NCI-H2107 treated with DMSO at 0.1 percent for 48 hours (cell line): ENCODE measurements around the gene S100Z.

ENCODE experiments used
- DNase-seq: peaks from one replicate; lab custom pipeline; 2025; ENCODE audit not compliant: unreplicated experiment; lab: John Stamatoyannopoulos, UW

Gene S100Z

DNA sequence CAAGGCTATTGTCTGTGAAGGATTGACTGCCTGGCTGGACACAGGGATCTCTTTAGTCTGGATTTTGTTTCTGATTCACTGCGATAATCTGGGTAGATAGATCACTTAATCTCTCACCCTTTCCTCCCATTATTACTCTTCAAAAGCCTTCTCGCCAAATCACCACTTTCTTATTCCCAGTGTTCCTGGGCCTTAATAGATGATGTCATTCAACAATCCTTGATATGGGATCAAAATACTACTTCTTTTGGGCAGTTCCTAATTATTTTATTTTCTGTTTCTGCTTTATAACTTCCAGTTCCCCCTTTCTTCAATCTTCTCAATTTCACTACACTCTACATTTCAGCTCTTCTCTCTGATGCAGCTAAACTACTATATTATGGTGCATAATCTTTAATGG lies 96.3 kb downstream of the S100Z start:
- no peak for DNase-seq

DNA sequence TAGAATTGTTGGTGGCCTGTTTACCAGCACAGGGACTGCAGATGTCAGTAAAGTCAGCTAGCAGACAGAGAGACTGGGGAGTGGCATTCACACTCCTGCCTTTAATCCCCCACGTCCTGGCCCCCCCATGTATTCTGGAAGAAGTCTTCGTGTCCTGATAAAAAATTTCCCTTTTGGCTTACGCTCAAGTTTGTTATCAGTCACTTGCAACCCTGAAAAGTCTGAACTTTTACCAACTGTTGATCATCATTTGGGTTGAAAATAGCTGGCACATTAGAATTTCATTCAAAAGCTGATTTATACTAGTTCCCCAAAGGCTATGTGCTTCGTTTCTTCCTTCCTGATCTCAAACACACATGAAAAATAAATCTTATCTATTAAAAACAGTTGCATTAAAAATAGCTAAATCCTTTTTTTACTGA lies 97.3 kb downstream of the S100Z start:
- no peak for DNase-seq

- DNase-seq, result no peak
These were observed 103.2 kb downstream of the S100Z start, which contains the start of gene CRHBP for GRCh38 chr5:76952795-76953536. TSS of gene CRHBP (plus strand) at chr5:76953045. CDS start at chr5:76953135, 90 bp downstream.

DNA sequence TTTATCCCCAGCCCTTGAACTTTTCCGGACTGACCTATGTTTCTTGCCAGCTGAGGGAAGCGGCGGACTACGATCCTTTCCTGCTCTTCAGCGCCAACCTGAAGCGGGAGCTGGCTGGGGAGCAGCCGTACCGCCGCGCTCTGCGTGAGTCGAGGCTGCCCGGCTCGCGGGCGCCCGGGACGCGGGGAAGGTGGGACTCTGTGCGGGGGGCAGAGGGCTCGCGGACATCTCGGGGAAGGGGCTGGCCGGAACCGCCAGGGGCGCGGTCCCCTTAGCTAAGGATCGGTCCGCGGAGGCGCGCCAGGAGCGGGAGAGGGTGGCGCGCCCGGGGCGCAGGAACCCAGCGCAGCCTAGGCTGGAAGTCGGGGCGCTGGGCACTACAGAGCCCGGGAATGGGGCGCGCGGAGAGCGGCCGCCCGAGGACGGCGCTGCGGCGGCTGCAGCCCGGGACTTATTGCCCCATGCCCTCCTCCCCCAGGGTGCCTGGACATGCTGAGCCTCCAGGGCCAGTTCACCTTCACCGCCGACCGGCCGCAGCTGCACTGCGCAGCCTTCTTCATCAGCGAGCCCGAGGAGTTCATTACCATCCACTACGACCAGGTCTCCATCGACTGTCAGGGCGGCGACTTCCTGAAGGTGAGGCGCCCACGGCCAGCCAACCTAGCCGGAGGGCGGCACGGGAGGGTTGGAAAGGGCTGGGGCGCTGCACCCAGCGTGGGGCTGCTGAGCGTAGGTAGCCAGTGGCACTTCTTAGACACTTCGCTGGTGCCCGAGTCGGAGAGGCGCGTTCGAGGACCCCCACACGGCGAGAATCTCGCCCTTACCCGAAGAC lies 104.0 kb downstream of the S100Z start:
- no peak for DNase-seq

DNA sequence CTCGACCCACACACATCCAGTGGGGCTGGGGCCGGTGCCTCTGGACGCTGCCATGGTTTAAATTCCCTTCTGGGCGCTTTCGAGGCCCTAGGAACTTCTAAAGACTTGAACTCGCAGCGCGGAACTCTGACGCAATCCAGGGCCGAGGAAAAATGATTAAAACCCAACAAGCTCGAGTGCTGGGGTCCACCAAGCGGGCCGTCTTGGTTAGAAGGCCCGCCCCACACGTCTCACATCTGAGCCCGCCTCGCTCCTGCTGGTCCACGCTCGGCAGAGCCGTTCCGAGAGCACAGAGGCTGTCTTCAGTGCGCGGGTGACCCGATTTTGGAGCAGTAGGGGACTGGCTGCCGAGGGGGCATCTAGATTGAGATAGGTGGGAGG lies 104.6 kb downstream of the S100Z start:
- no peak for DNase-seq

DNA sequence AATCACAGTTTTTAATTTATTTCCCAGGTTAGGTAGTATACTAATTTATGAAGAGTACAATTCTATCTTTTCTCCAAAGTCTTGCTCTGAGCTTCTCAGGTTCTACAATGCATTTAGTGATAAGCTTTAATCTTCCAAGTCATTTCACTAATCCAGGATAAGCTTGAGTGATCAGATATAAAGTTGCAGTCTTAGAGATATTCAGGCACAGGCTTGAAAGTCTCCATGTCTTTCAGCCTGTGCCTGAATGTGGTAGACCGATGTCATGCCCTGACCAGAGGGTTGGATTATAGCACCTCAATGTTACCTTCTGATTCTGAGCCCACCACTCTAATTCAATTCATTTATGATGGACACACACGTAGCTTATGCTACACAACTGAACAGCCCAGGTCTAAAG lies 106.2 kb downstream of the S100Z start:
- no peak for DNase-seq

DNA sequence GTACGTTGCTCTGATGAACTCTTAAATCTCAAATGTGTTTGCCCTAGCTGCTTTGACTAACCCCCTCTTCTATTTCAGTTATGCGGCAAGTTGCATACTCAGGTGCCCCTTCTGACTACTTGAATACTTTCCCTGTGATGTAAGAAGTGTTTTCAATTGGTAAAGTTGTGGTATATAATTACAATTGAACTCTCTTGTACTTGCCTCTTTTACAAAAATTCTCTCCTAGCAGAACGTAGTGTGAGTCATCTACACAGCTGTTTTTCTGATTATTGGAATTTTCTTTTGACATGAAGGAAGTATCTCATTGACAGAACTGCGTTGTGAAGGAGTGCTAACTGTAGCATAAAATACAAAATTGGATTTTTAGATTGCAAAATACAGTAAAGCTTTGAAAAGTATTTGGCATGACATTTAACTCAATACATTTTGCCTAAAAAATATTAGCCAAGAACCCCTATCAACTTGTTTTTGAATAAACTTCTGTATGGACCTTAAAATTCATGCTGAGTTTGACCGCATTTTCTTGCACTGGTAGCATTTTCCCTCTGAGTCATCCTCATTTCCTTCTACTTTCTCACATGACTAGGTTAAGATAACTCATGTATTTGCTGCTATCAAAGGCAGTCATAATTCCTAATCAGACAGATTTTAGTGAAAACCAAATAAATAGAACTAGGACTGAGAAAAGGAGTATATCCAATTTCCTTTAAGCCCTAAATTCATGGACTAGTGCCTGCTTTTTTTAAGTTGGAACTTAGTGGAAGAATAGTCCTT lies 109.4 kb downstream of the S100Z start:
- no peak for DNase-seq

- DNase-seq, result peak; percentile 4
These were observed 110.3 kb downstream of the S100Z start for GRCh38 chr5:76960004-76960625.

DNA sequence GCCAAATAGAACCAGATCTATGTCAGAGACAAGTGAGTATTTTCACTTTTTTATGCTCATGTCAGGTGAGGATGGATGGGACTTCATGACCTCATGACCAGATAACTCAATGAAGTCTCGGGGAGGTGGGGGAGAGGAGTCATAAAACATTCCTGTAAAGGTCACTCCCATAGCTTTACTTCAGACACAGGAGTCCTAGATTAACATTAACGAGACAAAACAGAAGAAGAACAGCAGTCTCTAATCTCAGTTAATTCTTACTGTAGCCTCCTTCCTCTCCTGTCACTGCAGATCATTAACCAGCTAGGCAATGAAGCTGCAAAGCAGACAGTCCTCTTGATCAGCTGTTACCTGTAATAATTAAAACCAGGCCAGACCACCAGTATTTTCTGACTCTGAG lies 114.2 kb downstream of the S100Z start:
- DNase-seq, result no peak
